OCI-M1 (cell line): ENCODE data around the gene PAK4.
"Not testable (repeated sequence)": the region's sequence is repeated elsewhere in the genome, so short reads cannot be mapped to it uniquely, and the experiment has no call there.

ENCODE experiments used
- DNase-seq: peaks from one replicate; lab custom pipeline; 2025; lab: John Stamatoyannopoulos, UW

The PAK4 gene

DNA sequence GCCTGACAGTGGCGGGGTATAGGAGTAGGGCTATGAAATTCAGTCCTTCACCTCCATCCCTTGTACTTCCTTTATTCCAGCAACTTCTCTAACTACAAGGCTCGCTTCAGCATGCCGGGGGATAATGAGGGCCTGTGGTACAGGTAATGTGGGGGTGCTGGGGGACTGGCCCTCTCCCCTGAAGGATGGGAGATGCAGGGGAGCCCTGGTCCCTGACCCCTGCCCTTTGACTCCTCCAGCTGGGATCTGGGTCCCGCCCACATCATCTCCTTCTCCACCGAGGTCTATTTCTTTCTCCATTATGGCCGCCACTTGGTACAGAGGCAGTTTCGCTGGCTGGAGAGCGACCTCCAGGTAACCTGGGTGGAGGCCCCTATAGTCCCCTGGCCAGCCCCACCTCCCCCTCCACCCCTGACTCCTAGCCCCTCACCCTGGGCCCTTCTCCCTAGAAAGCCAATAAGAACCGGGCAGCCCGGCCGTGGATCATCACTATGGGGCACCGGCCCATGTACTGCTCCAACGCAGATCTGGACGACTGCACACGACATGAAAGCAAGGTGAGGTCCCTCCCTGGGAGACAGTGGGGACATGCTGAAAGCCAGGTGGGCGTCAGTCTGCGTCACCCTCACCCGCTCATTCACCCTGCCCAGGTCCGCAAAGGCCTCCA lies 25.0 kb upstream of the PAK4 start:
- DNase-seq = no peak

DNA sequence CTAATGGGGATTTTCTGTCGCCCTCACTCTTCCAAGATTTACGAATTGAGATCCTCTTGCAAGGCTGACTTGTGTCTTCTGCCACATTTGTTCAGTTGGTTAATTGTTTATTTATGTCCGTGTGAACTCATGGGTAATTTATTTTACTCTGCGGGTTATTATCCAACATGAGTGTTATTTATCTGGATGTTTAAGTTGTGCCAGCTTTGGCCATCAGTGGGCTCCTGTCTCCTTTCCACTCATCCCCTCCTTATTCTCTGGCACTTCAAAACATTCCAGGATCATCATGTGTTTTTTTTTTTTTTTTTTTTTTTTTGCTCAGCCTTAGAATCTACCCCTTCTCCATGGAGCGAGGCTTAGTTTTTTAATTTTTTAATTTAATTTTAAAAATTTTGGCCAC lies 22.4 kb upstream of the PAK4 start:
- DNase-seq = no peak

DNA sequence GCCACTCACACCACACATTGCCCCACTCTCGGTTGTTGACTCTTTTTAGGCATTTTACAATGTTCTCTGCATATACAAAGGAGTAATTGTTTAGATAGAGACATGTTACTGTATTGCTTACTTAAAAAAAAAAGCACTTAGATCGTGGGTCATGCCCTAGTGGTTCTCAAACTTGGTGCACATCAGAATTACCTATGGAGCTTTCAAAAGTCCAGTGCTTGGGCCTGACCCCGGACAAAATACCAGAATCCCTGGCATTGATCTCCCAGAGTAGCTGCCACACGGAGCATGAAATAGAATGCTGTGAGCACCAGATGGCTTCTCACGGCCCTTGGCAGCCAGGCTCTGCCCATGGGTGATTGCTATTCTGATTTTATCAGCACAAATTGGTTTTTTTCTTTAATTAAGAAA lies 21.4 kb upstream of the PAK4 start:
- no peak for DNase-seq

DNA sequence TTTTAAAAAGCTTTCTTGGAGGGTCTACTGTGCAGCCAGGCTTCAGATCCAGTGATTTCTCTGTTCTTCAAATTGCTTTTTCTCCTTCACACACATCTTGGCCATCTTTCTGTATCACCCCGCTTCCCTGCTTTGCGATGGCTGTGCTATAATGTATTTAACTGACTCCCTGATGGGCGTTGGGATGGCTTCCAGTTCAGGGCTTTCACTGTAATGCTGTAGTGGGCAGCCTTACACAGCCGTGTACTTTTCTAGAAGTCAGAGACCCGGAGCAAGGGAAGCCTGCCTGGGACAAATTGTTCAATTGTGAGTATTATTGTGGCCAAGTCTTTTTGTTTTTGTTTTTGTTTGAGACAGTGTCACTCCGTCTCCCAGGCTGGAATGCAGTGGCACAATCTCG lies 19.4 kb upstream of the PAK4 start:
- no peak for DNase-seq

DNA sequence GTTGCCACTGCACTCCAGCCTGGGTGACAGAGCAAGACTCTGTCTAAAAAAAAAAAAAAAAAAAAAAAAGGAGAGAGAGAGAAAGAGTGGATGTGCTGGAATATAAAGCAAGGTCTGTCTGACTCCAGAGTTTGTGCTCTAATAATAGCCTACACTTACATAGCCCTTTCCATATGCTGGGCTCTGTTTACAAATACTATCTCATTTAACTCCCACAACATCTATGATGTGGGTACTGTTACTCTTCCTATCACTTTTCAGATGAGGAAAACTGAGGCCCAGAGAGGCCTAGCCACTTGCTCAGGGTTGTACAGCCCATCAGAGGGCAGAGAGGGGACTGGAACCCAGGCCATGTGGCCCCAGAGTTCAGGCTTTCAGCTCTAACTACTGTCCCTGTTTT lies 15.9 kb upstream of the PAK4 start:
- no peak for DNase-seq

DNA sequence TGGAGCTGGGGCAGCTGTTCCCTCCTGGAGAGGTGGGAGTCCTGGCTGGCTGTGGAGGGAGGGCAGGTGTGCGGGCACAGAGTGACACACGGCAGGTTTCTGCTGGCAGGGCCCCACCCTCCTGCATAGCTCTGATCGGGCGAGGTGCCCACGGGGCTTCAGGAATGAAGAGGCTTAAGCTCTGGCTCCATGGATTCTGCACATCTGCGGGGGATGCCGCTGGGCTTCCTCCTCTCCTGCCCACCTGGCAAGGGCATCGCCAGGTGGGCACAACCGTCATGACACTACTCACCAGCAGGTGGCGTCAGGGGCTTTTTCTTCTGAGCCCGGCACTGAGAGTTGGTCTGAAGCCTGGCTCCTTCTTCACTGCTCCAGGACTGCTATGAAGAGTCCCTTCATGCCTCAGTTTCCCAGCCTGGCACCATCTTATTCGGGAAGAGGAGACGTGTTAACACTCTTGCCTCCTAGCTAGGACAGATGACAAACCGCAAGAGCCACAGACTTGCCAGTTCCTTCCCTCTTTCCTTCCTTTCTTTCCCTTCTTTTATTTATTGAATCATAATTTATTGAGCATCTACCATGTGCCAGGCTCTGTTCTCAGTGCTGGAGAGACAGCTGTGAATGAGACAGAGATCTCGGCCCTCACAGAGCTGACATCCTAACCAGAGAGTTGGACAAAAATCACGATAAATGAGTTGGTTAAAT lies 15.2 kb upstream of the PAK4 start:
- peak; percentile 74 for DNase-seq

DNA sequence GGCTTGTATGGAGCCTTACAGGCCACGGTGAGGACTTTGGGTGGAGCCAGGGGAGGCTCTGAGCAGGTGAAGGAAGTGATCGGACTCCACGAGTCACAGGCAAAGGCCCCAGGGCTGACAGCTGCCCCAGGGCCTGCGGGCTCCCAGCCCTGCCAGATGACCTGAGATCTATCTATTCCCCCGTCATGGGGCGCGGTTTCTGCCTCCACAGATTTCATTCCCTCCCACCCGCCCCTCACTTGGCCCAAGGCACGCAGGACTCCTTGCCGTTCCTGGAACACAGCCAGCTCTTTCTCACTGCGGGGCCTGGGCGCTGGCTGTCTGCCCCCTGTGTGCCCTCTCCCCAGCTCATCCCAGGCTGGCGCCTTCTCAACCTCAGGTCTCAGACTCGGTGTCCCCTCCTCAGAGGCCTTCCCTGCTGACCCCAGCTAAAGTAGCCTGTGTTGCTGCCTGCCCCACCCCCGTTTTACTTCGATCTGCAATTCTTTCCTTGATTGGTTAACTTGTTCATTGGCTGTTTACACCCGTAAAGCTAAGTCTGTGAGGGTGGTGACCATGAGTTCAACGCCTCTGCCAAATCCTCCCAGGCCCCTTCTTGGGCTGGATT lies 13.9 kb upstream of the PAK4 start:
- peak; percentile 36 for DNase-seq

DNA sequence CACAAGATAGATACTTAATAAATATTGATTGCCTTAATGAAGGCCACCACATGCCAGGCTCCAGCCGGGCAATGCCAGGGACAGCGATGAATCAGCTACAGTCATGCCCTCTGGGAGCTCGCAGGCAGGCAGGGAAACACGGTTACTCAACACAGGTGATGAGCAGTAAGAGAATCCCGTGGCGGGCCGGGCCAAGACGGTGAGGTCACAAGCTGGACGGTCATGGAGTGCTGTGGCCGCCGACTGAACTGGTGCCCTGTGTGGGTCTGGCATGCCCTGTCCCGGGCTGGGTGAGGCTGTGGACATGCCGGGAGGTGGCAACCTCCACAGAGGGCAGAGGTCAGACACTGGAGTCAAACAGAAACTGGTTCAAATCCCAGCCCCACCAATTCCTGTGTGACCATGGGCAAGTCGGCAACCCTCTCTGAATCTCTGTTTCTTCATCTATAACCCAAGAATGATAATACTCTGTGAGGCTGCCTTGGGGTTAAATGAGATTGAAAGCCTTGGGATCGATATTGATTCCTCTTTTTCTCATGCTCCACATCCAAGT lies 13.2 kb upstream of the PAK4 start:
- DNase-seq = no peak

DNA sequence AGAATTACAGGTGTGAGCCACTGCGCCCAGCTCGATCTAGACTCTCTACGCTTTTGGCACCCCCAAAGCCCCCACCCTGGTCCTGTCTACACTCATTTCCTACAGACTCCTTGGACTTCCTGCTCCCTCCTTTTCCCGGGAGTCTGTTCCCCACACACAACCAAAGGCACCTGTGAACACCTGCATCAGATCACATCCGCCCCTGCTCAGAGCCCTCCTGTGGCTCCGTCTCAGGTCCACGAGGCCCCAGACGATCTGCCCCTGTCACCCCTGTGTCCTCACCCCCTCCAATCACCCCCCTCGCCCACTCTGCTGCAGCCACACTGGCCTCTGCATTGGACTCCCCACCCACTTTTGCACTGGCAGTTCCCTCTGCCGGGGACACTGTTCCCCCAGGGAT lies 12.4 kb upstream of the PAK4 start:
- no peak for DNase-seq

DNA sequence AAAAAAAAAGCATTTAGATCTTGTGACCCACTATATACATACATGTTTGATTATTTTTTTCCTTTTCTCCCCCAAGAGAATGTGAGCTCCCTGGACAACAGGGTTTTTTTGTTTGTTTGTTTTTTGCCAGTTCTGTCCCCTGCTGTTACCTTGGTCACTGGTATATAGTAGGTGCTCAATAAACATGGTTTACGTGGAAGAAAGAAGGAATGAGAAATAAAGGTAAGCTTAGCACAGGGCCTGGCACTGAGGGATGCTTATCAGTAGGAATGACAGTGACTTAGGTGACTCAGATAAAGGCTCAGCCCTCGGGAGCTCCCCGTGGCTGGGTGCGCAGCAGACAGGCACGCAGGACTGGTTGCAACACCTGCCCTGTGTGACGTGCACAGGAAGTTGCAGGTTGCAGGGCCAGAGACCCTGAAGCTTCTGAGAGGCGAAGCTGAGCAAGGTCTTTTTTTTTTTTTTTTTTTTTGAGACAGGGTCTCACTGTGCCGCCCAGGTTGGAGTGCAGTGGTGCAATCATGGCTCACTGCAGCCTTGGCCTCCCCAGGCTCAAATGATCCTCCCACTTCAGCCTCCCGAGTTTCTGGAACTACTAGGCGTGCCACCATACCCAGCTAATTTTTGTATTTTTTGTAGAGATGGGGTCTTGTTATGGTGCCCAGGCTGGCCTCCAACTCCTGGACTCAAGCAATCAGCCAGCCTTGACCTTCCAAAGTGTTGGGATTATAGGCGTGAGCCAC lies 10.3 kb upstream of the PAK4 start:
- no peak for DNase-seq

DNA sequence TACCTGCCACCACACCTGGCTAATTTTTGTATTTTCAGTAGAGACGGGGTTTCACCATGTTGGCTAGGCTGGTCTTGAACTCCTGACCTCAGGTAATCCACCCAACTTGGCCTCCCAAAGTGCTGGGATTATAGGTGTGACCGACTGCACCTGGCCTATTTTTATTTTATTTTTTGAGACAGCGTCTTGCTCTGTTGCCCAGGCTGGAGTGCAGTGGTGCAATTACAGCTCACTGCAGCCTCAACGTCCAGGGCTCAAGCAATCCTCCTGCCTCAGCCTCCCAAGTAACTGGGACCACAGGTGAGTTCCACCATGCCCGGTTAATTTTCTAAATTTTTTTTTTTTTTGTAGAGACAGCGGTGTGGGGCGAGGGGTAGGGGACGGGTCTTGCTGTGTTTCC lies 8.6 kb upstream of the PAK4 start:
- DNase-seq = not testable (repeated sequence)

DNA sequence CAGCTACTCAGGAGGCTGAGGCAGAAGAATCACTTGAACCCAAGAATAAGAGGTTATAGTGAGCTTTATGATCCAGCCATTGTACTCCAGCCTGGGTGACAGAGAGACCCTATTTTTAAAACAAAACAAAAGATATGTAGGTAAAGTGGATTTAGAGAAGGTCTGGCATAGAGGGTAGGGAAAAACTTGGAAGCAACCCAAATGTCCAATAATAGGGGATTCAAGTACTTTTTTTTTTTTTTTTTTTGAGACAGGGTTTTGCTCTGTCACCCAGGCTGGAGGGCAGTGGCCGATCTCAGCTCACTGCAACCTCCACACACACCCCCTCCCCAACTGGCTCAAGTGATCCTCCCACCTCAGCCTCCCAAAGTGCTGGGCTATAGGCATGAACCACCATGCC lies 5.8 kb upstream of the PAK4 start:
- DNase-seq = no peak

DNA sequence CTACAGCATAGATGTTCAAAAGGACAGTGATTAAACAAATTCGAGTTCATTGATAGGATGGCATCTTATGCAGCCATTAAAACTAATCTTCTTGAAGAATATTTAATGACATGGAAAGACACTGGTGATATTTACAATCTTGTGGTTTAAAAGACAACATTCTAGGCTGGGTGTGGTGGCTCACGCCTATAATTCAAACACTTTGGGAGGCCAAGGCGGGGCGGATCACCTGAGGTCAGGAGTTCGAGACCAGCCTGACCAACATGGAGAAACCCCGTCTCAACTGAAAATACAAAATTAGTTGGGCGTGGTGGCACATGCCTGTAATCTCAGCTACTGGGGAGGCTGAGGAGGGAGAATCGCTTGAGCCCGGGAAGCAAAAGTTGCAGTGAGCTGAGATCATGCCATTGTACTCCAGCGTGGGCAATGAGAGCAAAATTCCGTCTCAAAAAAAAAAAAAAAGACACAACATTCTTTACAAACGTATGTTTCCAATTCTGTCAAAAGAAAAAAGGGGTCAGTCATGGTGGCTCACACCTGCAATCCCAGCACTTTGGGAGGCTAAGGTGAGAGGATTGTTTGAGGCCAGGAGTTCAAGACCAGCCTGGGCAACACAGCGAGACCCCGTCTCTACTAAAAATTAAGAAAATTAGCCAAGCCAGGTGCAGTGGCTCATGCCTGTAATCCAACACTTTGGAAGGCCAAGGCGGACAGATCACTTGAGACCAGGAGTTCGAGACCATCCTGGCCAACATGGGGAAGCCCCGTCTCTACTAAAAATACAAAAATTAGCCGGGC lies 2.5 kb upstream of the PAK4 start:
- DNase-seq = no peak

DNA sequence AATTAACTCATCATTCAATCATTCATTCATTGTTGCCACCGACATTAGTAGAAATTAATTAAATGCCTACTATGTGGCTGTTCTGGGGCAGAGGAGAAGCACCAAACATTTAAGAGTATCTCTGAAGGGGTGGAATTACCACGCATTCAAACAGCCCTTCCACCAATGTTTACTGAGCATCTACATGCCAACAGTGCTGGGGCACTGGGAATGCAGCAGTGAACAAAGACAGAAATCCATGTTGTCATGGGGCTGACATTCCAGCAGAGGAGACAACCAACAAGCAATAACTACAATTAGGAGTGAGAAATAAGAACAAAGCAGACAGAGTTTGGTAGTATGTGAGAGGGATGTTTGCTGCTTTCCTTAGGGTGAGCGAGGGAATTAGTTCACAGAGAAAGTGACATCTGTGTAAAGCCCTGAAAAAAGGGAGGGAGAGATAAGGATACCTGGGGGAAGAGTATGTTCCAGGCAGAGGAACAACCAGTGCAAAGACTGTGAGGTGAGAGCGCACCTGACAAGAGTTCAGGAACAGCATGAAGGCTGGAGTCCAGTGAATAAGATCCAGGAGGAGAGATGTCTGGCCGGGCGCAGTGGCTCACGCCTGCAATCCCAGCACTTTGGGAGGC lies 1.3 kb upstream of the PAK4 start:
- DNase-seq = no peak

DNA sequence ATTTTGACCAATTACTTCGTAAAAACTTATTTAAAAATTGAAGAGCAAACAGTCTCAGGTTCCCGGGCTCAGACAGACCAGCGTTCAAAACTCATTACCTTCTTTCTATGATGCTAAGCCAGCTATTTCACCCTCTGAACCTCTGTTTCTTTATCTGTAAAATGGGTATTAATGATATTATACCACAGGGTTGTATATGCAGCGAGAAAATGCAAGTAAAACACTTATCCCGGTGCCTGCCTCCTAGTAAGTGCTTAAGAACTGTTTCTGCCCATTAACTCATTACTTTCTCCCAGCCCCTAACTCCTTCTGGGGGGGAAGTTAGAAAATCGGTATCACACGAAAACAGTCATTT lies 410 bp upstream of the PAK4 start:
- DNase-seq = no peak

DNA sequence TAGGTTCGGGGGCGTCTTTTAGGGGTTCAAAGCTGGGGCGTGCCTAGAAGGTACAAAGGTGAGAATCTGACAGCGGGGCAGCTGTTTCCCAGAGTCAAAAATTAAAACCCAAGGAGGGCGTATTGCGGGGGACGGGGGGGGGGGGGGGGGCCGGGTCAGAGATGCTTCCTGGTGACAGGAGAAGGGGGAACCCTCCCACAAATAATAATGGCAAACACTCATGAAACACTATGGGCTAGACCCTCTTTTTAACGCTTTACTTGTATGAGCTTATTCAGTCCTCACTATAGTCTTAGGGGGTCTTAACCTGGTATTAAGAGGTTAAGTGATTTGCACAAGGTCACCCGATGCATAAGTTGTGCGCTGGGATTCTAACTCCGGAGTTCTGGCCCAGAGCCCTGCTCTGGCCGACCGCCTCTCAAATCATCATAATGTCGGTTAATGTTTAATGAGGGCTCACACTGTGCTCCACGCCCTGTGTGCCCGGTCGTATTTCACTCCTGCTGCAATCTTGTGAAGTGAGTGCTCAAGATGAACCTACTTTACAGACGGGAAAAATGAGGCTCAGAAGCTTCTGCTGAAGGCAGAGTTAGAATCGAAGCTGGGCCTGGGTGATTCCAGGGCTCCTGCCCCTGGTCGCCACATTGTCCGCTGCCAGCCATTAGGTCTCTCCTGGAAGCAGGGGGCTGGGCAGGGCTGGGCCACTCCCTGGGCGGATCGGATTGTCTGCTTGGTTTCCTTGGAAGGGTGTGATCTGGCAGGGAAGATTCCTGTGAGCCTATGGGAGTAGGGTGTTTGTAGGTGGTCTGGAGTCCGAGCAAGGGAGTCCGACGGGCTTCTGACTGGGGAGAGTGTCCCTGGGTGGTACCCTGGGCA lies 964 bp downstream of the PAK4 start:
- DNase-seq = no peak

DNA sequence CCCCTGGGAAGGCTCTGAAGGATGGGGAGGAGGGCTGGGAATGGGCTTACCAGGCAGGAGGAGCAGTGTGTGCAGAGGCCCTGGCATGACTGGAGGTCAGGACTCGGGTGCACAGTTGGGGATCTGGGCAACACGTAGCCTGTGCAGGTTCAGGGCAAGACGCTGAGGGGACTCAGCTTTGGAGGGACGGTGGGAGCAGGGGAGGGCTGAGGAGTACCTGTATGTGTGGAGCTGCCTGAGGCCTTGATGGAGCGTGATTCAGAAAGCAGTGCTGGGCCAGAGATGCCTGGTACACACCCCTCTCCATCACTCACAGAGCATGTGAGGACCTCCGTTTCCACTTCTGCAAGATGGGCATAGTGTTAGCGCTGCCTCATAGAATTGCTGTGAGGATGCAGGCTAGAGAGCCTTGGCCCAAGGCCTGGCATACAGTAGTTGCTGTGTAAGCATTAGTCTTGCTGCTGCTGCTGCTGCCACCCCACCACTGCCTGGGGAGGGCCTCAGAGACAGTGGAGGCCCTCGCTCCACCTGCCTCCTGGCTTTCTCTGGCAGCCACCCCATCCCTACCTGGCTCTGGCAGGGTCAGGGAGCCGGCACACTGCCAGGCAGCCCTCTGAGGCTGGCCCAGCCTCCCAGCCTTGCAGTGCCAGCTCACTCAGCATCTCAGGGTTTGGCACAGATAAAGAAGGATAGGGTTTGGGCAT lies 2.4 kb downstream of the PAK4 start:
- DNase-seq = no peak

DNA sequence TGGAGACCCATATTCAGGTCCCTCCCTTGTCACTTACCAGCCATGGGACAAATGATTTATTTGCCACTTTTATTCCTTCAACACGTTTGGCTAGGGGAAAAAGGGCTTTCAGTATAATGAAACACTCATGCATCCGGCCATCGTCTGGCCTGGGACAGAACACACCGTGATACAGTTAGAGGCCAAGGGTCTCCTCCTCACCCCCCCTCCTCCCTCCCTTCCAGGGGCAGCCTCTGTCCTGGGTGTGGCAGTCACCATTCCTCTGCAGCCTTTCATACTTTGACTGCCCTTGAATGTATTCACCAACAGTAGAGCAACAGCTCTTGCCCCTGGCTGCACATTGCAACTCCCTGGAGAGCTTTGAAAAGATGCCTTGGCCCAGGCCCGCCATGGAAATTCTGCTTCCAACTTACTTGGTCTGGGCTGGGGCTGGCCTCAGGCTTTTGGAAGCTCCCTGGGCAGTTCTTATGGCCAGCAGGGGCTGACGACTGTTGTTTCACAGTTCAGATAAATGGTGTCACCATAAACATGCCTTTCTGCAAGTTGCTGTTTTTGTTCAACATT lies 3.0 kb downstream of the PAK4 start:
- no peak for DNase-seq

DNA sequence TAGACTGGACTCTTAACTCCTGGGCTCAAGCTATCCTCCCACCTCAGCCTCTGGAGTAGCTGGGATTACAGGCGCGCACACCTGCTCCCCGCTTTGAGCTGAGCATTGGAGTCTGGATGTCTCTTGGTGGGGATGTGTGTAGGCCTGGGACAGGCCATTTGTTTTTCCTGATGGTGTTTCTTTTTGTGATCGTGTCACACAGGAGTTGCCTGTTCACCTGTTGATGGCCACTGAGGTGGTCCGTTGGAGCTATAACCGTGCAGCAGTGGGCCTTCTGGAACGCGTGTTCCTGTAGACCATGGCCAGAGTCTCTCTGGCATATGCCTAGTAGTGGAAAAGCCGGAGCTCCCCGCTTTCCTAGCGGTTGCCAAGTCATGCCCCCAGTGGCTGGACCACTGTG lies 3.5 kb downstream of the PAK4 start:
- DNase-seq = no peak
